ENCODE data around the gene MYO15B. TPM values are rescaled to one million over a fixed set of nuclear protein-coding genes. Genes with fewer than 3 reads are reported as not detected.

The MYO15B gene
- total RNA-seq, 1 experiment from 2014 or later: 26.5 TPM

- no peak for DNase-seq (ENCODE audit: low read depth, low spot score)
- peaks cover 45% of the 10 kb centered on the region for H3K4me1 ChIP-seq (ENCODE audit: control insufficient read depth, insufficient read depth, low read length)
- no peak overlapping the region for H3K4me3 ChIP-seq (ENCODE audit: low read depth in 2 of 2, low read length in 2 of 2)
- BruUV-seq (replicated peaks): TSS peak; percentile 66
- peak; percentile 8; the same call in 1 of the 2 replicates for ATAC-seq
- H3K27ac ChIP-seq (ENCODE audit: low read length): peak overlapping the region; percentile 72
- POLR2A ChIA-PET: interaction anchor here (0.6 kb wide), 1 partner anchor 147 kb away, joined by 4 read pairs; the partner anchor contains the start of gene GRB2
- TF ChIP-seq, protein P1, sequence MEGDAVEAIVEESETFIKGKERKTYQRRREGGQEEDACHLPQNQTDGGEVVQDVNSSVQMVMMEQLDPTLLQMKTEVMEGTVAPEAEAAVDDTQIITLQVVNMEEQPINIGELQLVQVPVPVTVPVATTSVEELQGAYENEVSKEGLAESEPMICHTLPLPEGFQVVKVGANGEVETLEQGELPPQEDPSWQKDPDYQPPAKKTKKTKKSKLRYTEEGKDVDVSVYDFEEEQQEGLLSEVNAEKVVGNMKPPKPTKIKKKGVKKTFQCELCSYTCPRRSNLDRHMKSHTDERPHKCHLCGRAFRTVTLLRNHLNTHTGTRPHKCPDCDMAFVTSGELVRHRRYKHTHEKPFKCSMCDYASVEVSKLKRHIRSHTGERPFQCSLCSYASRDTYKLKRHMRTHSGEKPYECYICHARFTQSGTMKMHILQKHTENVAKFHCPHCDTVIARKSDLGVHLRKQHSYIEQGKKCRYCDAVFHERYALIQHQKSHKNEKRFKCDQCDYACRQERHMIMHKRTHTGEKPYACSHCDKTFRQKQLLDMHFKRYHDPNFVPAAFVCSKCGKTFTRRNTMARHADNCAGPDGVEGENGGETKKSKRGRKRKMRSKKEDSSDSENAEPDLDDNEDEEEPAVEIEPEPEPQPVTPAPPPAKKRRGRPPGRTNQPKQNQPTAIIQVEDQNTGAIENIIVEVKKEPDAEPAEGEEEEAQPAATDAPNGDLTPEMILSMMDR (IDR thresholded peaks at IDR 0.05): no peak
- TF ChIP-seq SIN3A (IDR thresholded peaks at IDR 0.05; ENCODE audit: borderline replicate concordance, insufficient read depth, low read depth, low read length): no peak
- no peak for TF ChIP-seq REST (IDR thresholded peaks at IDR 0.05; ENCODE audit: insufficient read depth in 1 of 2, low read depth in 2 of 2, low read length in 1 of 2)
- no peak for TF ChIP-seq TCF7L2 (IDR thresholded peaks at IDR 0.05; ENCODE audit: low read depth, low read length)
- TF ChIP-seq POLR2AphosphoS5 (IDR thresholded peaks at IDR 0.05; ENCODE audit: low read depth, low read length): no peak
- intact Hi-C loops (cut with micrococcal nuclease; ENCODE audit: unreplicated experiment): no loop called here
- in situ Hi-C loops (cut with HindIII; ENCODE audit: low pct_unique_long_range_greater_than_20kb, low sequenced_read_pairs): no loop called here
- H3K9me3 ChIP-seq (ENCODE audit: control insufficient read depth, insufficient read depth, low read depth, low read length): no peaks in the 10 kb centered on the region
- CTCF ChIA-PET: interaction anchor here (1.1 kb wide), 1 partner anchor 28 kb away, joined by 7 read pairs; the partner anchor contains the start of gene LLGL2
- H3K27me3 ChIP-seq (ENCODE audit: control insufficient read depth, insufficient read depth, low read length): no peaks in the 10 kb centered on the region
- H3K36me3 ChIP-seq (ENCODE audit: control insufficient read depth, insufficient read depth, low read length): no peaks in the 10 kb centered on the region
Measured at GRCh38 chr17:75552425-75553294, 34.9 kb upstream of the MYO15B start.

DNA sequence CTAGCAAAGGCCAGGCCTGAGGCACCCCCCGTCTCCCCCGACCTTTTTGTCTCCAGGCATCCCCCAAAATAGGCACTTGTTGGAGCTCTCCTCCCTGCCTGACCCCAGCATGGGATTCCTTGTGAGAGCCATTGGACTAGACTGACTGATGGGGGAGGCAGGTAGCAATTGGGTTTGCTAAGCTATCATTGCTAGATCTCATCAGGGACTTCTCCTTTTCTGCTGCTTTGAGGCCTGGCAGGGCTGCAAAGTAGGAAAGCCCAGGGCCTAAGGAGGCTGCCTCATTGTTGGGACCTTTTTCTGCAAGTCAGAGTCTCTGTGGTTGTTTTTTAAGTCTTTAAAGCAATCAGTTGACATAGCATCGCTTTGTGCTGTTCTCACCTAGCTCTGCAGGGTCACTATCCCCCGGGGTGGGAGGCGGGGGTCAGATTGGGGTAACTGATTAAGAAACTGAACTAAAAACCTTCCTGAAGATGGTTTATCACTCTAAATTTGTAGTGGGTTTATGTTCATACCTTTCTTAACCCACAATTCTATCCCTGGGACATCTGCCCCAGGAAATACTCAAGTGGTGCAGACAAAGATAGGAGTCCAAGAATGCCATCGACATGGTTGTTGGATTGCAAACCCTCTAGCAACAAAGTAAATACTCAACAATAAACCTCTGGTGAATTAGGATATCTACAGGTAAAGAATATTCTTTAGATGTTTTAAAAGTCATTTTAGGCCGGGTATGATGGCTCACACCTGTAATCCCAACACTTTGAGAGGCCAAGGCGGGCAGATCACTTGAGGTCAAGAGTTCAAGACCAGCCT lies 34.1 kb upstream of the MYO15B start:
- ChIA-PET POLR2A (no interaction called here), CTCF (interaction anchor here (1.1 kb wide), 1 partner anchor 29 kb away, joined by 7 read pairs; the partner anchor contains the start of gene LLGL2)
- Histone ChIP-seq H3K36me3 (ENCODE audit: control insufficient read depth, insufficient read depth, low read length) (no peaks in the 10 kb centered on the region), H3K27me3 (ENCODE audit: control insufficient read depth, insufficient read depth, low read length) (no peaks in the 10 kb centered on the region), H3K4me3 (ENCODE audit: low read depth in 2 of 2, low read length in 2 of 2) (no peak overlapping the region), H3K27ac (ENCODE audit: low read length) (peak overlapping the region; percentile 72), H3K9me3 (ENCODE audit: control insufficient read depth, insufficient read depth, low read depth, low read length) (no peaks in the 10 kb centered on the region), H3K4me1 (ENCODE audit: control insufficient read depth, insufficient read depth, low read length) (peaks cover 53% of the 10 kb centered on the region)
- BruUV-seq (replicated peaks): no TSS peak
- TF ChIP-seq, protein P1 (IDR thresholded peaks at IDR 0.05): no peak
- no peak for TF ChIP-seq TCF7L2 (IDR thresholded peaks at IDR 0.05; ENCODE audit: low read depth, low read length)
- no peak for TF ChIP-seq SIN3A (IDR thresholded peaks at IDR 0.05; ENCODE audit: borderline replicate concordance, insufficient read depth, low read depth, low read length)
- no peak for TF ChIP-seq REST (IDR thresholded peaks at IDR 0.05; ENCODE audit: insufficient read depth in 1 of 2, low read depth in 2 of 2, low read length in 1 of 2)
- no peak for TF ChIP-seq POLR2AphosphoS5 (IDR thresholded peaks at IDR 0.05; ENCODE audit: low read depth, low read length)
- DNase-seq (ENCODE audit: low read depth, low spot score) (no peak), ATAC-seq (no peak)
- in situ Hi-C loops (cut with HindIII; ENCODE audit: low pct_unique_long_range_greater_than_20kb, low sequenced_read_pairs): no loop called here
- intact Hi-C loops (cut with micrococcal nuclease; ENCODE audit: unreplicated experiment): no loop called here

Measured in Panc1 (cell line).